ENCODE data around the gene RBL1.

RBL1 gene

DNA sequence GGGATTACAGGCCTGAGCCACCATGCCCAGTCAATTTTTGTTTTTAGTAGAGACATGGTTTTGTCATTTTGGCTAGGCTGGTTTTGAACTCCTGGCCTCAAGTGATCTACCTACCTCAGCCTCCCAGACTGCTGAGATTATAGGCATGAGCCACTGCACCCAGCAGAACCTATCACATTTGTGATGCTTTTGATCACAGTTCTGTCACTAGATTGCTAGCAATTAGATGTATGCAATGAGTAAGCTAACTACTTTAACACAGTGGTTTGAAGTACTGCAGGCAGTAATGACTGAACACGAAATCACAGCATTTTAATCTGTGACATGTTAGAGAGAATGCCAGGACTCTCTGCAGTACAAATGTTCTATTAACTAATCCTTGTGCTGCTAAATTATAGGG, 124.7 kb downstream of the RBL1 start:
- Histone ChIP-seq H3K14ac (ENCODE audit: low read length in 2 of 2) (no peak overlapping the region), H2BK12ac (ENCODE audit: low read length in 2 of 2) (no peak overlapping the region), H4K91ac (ENCODE audit: low read length) (no peak overlapping the region), H3K4me3 (ENCODE audit: insufficient read depth in 1 of 2, low read depth in 1 of 2, low read length in 2 of 2) (no peak overlapping the region), H2BK120ac (ENCODE audit: low read depth, low read length) (no peak overlapping the region), H3K18ac (ENCODE audit: low read depth in 1 of 2, low read length in 2 of 2) (no peak overlapping the region), H3K4me2 (ENCODE audit: low read length, poor library complexity, severe bottlenecking) (no peak overlapping the region), H3K79me1 (replicated peaks; ENCODE audit: low read length, poor library complexity, severe bottlenecking) (no peaks in the 10 kb centered on the region), H4K8ac (ENCODE audit: low read length) (no peak overlapping the region), H3K36me3 (ENCODE audit: control insufficient read depth in 1 of 2, insufficient read depth in 2 of 2, low read depth in 1 of 2, low read length in 2 of 2) (no peaks in the 10 kb centered on the region), H3K9me3 (ENCODE audit: control insufficient read depth, low read length) (no peaks in the 10 kb centered on the region), H3K4me1 (ENCODE audit: control insufficient read depth, insufficient read depth, low read depth, low read length) (no peaks in the 10 kb centered on the region), H3K27ac (ENCODE audit: low read length, poor library complexity, severe bottlenecking) (no peak overlapping the region), H3K27me3 (ENCODE audit: control insufficient read depth in 1 of 2, insufficient read depth in 1 of 2, low read length in 2 of 2) (no peaks in the 10 kb centered on the region), H3K9ac (ENCODE audit: low read length) (no peak overlapping the region), H2BK5ac (ENCODE audit: low read depth, low read length, poor library complexity, severe bottlenecking) (no peak overlapping the region), H2AFZ (ENCODE audit: low read depth, low read length) (no peak overlapping the region), H3K4ac (ENCODE audit: low read depth in 1 of 2, low read length in 2 of 2) (no peak overlapping the region), H2BK15ac (ENCODE audit: low read depth, poor library complexity, severe bottlenecking) (no peak overlapping the region), H2AK5ac (ENCODE audit: low read length, severe bottlenecking) (no peak overlapping the region), H3K23ac (ENCODE audit: low read length in 2 of 2) (no peak overlapping the region)
- 88% methylated on average over 1 of the region's 1 CpG for WGBS
- DNase-seq = no peak

DNA sequence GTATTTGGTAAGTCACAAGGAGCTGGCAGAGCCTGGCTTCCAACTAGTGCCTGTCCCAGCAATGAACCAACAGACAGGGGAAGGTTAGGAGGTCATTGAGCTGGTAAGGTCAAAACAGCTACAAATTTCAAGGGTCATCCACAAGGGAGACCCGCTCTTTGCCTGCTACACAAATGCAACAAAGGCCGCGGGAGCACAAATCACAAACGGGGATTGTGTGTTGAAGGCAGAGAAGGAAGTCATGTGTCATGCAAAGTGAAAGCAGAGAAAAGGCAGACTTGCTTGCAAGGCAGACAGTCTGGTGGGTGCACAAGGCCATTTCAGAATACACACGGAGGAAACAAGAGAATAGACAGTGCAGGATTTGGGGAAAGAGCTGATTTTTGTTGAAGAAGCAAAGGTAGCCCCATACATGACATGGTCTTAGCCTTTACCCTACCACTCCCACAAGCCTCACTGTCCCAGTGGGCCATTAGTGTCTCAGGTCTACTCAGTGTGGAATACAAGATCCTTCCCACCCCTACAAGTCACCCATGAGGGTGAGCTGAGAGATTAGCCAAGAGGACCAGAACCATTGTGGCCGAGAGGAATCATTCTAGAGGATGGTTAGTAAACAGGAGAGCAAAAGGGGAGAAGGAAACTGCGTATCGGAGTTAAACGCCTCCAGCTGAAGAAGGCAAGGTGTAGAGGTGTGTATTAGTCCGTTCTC, 126.2 kb downstream of the RBL1 start:
- DNase-seq = no peak
- no peak overlapping the region for H3K9ac ChIP-seq (ENCODE audit: low read length)
- no peaks in the 10 kb centered on the region for H3K36me3 ChIP-seq (ENCODE audit: control insufficient read depth in 1 of 2, insufficient read depth in 2 of 2, low read depth in 1 of 2, low read length in 2 of 2)
- no peaks in the 10 kb centered on the region for H3K27me3 ChIP-seq (ENCODE audit: control insufficient read depth in 1 of 2, insufficient read depth in 1 of 2, low read length in 2 of 2)
- no peak overlapping the region for H2BK5ac ChIP-seq (ENCODE audit: low read depth, low read length, poor library complexity, severe bottlenecking)
- H3K23ac ChIP-seq (ENCODE audit: low read length in 2 of 2) = no peak overlapping the region
- H3K18ac ChIP-seq (ENCODE audit: low read depth in 1 of 2, low read length in 2 of 2) = no peak overlapping the region
- H3K4me2 ChIP-seq (ENCODE audit: low read length, poor library complexity, severe bottlenecking) = no peak overlapping the region
- no peak overlapping the region for H3K4ac ChIP-seq (ENCODE audit: low read depth in 1 of 2, low read length in 2 of 2)
- no peak overlapping the region for H3K14ac ChIP-seq (ENCODE audit: low read length in 2 of 2)
- H4K91ac ChIP-seq (ENCODE audit: low read length) = no peak overlapping the region
- no peak overlapping the region for H2AK5ac ChIP-seq (ENCODE audit: low read length, severe bottlenecking)
- no peak overlapping the region for H2BK15ac ChIP-seq (ENCODE audit: low read depth, poor library complexity, severe bottlenecking)
- no peak overlapping the region for H2AFZ ChIP-seq (ENCODE audit: low read depth, low read length)
- H2BK12ac ChIP-seq (ENCODE audit: low read length in 2 of 2) = no peak overlapping the region
- no peaks in the 10 kb centered on the region for H3K9me3 ChIP-seq (ENCODE audit: control insufficient read depth, low read length)
- no peak overlapping the region for H3K4me3 ChIP-seq (ENCODE audit: insufficient read depth in 1 of 2, low read depth in 1 of 2, low read length in 2 of 2)
- no peak overlapping the region for H3K27ac ChIP-seq (ENCODE audit: low read length, poor library complexity, severe bottlenecking)
- H3K79me1 ChIP-seq (replicated peaks; ENCODE audit: low read length, poor library complexity, severe bottlenecking) = no peaks in the 10 kb centered on the region
- WGBS = 74% methylated on average over 10 of the region's 10 CpGs
- H3K4me1 ChIP-seq (ENCODE audit: control insufficient read depth, insufficient read depth, low read depth, low read length) = no peaks in the 10 kb centered on the region
- no peak overlapping the region for H2BK120ac ChIP-seq (ENCODE audit: low read depth, low read length)
- H4K8ac ChIP-seq (ENCODE audit: low read length) = no peak overlapping the region

DNA sequence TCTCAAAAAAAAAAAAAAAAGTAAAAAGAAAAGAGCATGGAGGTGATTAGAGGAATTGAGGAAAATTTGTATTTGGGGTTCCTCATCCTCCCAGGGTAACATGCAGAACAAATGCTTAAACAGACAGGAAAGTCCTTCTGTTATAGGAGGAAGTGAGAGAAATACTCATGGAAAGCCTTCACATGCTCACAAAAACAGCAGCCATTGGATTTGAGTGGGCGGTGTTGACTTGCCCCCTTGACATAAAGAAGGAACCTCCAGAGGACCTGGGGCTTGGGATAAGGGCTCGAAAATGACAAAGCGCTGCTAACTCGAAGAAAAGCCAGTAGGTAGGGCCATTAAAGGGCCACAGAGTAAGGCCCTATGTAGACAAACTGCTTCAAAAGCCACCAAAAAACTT, 126.7 kb downstream of the RBL1 start:
- H4K91ac ChIP-seq (ENCODE audit: low read length) = no peak overlapping the region
- H2BK15ac ChIP-seq (ENCODE audit: low read depth, poor library complexity, severe bottlenecking) = no peak overlapping the region

DNA sequence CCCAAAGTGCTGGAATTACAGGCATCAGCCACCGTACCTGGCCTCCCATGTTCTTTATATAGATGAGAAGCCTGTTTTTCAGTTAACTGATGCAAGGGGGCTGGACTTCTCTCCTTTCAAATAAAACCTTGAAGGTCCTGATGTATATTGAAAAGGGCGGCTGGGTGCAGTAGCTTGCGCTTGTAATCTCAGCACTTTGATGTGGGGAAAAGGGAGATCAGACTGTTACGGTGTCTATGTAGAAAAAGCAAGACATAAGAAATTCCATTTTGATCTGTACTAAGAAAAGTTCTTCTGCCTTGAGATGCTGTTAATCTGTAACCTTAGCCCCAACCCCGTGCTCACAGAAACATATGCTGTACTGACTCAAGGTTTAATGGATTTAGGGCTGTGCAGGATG, 128.2 kb downstream of the RBL1 start:
- Histone ChIP-seq H2BK15ac (ENCODE audit: low read depth, poor library complexity, severe bottlenecking) (no peak overlapping the region), H3K4me2 (ENCODE audit: low read length, poor library complexity, severe bottlenecking) (no peak overlapping the region), H3K14ac (ENCODE audit: low read length in 2 of 2) (no peak overlapping the region), H3K4ac (ENCODE audit: low read depth in 1 of 2, low read length in 2 of 2) (no peak overlapping the region), H3K18ac (ENCODE audit: low read depth in 1 of 2, low read length in 2 of 2) (no peak overlapping the region), H2BK5ac (ENCODE audit: low read depth, low read length, poor library complexity, severe bottlenecking) (no peak overlapping the region), H3K9ac (ENCODE audit: low read length) (no peak overlapping the region), H2AFZ (ENCODE audit: low read depth, low read length) (no peak overlapping the region), H3K27ac (ENCODE audit: low read length, poor library complexity, severe bottlenecking) (no peak overlapping the region), H3K4me3 (ENCODE audit: insufficient read depth in 1 of 2, low read depth in 1 of 2, low read length in 2 of 2) (no peak overlapping the region), H2BK120ac (ENCODE audit: low read depth, low read length) (no peak overlapping the region), H3K27me3 (ENCODE audit: control insufficient read depth in 1 of 2, insufficient read depth in 1 of 2, low read length in 2 of 2) (no peaks in the 10 kb centered on the region), H3K79me1 (replicated peaks; ENCODE audit: low read length, poor library complexity, severe bottlenecking) (no peaks in the 10 kb centered on the region), H3K36me3 (ENCODE audit: control insufficient read depth in 1 of 2, insufficient read depth in 2 of 2, low read depth in 1 of 2, low read length in 2 of 2) (no peaks in the 10 kb centered on the region), H2BK12ac (ENCODE audit: low read length in 2 of 2) (no peak overlapping the region), H3K4me1 (ENCODE audit: control insufficient read depth, insufficient read depth, low read depth, low read length) (no peaks in the 10 kb centered on the region), H4K91ac (ENCODE audit: low read length) (no peak overlapping the region), H3K23ac (ENCODE audit: low read length in 2 of 2) (no peak overlapping the region), H3K9me3 (ENCODE audit: control insufficient read depth, low read length) (peaks cover 7% of the 10 kb centered on the region), H4K8ac (ENCODE audit: low read length) (no peak overlapping the region), H2AK5ac (ENCODE audit: low read length, severe bottlenecking) (no peak overlapping the region)
- no peak for DNase-seq
- 92% methylated on average over 4 of the region's 5 CpGs for WGBS

More for the DNA sequence above, 126.7 kb downstream of the RBL1 start:
- Histone ChIP-seq H3K4me3 (ENCODE audit: insufficient read depth in 1 of 2, low read depth in 1 of 2, low read length in 2 of 2) (no peak overlapping the region), H4K8ac (ENCODE audit: low read length) (no peak overlapping the region), H3K4me1 (ENCODE audit: control insufficient read depth, insufficient read depth, low read depth, low read length) (no peaks in the 10 kb centered on the region), H3K14ac (ENCODE audit: low read length in 2 of 2) (no peak overlapping the region), H3K4ac (ENCODE audit: low read depth in 1 of 2, low read length in 2 of 2) (no peak overlapping the region), H3K9me3 (ENCODE audit: control insufficient read depth, low read length) (no peaks in the 10 kb centered on the region), H3K36me3 (ENCODE audit: control insufficient read depth in 1 of 2, insufficient read depth in 2 of 2, low read depth in 1 of 2, low read length in 2 of 2) (no peaks in the 10 kb centered on the region), H2AFZ (ENCODE audit: low read depth, low read length) (no peak overlapping the region), H2BK5ac (ENCODE audit: low read depth, low read length, poor library complexity, severe bottlenecking) (no peak overlapping the region), H2BK12ac (ENCODE audit: low read length in 2 of 2) (no peak overlapping the region), H2BK120ac (ENCODE audit: low read depth, low read length) (no peak overlapping the region), H2AK5ac (ENCODE audit: low read length, severe bottlenecking) (no peak overlapping the region), H3K4me2 (ENCODE audit: low read length, poor library complexity, severe bottlenecking) (no peak overlapping the region), H3K79me1 (replicated peaks; ENCODE audit: low read length, poor library complexity, severe bottlenecking) (no peaks in the 10 kb centered on the region), H3K9ac (ENCODE audit: low read length) (no peak overlapping the region), H3K23ac (ENCODE audit: low read length in 2 of 2) (no peak overlapping the region), H3K18ac (ENCODE audit: low read depth in 1 of 2, low read length in 2 of 2) (no peak overlapping the region), H3K27me3 (ENCODE audit: control insufficient read depth in 1 of 2, insufficient read depth in 1 of 2, low read length in 2 of 2) (no peaks in the 10 kb centered on the region), H3K27ac (ENCODE audit: low read length, poor library complexity, severe bottlenecking) (no peak overlapping the region)
- DNase-seq = no peak
- 94% methylated on average over 4 of the region's 4 CpGs for WGBS

All from mesenchymal stem cell (in vitro differentiated cells and primary cell).